Lower lobe of right lung (tissue), 2 donors: ENCODE measurements around the gene CSF1R. TPM values are rescaled to one million over a fixed set of nuclear protein-coding genes. Genes with fewer than 3 reads are reported as not detected.

Experiments
- ATAC-seq, 2 donors: fragments of 200-7000 bp; cut with Tn5 transposase; one replicate each; pipeline ENCODE4 v1.9.1; 2020 to 2022; ENCODE audit warnings: mild to moderate bottlenecking in 2 of 2, moderate library complexity in 2 of 2
- DNase-seq: peaks from one replicate; pipeline ENCODE4 v3.0.0-alpha.2; 2020
- H3K27ac ChIP-seq: fragments of 200-600 bp; one replicate; pipeline ENCODE4 v1.8.0; 2022
- H3K27me3 ChIP-seq: fragments of 200-600 bp; one replicate; pipeline ENCODE4 v1.8.0; 2022; ENCODE audit warnings: low read depth
- H3K36me3 ChIP-seq: fragments of 200-600 bp; one replicate; pipeline ENCODE4 v1.8.0; 2022; ENCODE audit warnings: mild to moderate bottlenecking
- H3K4me1 ChIP-seq: fragments of 200-600 bp; one replicate; pipeline ENCODE4 v1.8.0; 2022
- H3K4me3 ChIP-seq: fragments of 200-600 bp; one replicate; pipeline ENCODE4 v1.8.0; 2022; ENCODE audit warnings: mild to moderate bottlenecking
- H3K9me3 ChIP-seq: fragments of 200-600 bp; one replicate; pipeline ENCODE4 v1.8.0; 2022
- intact Hi-C: fragments of 100-400 bp; cut with DNase I; formaldehyde crosslinking; loops from one replicate; pipeline ENCODE4 v1.11.0; 2022
- total RNA-seq: library from RNA; stranded (reverse); fragmentation: NEBNext Ultra II Directional; extraction: Animal tissue kit (Norgen Biotek cat#: 25700); gene quantifications from one replicate; pipeline ENCODE4 v1.2.1, GENCODE V29; 2021
- TF ChIP-seq, protein P1 (sequence below): fragments of 200-600 bp; IDR thresholded peaks from one replicate; pipeline ENCODE4 v1.8.0; 2022; ENCODE audit warnings: antibody characterized with exemption, mild to moderate bottlenecking
- donor health status: DM: no; HTN: yes; CAD: no; lungs with severe emphysema.

Gene CSF1R
- total RNA-seq, 1 donor from 2014 or later: 78.2 TPM

DNA sequence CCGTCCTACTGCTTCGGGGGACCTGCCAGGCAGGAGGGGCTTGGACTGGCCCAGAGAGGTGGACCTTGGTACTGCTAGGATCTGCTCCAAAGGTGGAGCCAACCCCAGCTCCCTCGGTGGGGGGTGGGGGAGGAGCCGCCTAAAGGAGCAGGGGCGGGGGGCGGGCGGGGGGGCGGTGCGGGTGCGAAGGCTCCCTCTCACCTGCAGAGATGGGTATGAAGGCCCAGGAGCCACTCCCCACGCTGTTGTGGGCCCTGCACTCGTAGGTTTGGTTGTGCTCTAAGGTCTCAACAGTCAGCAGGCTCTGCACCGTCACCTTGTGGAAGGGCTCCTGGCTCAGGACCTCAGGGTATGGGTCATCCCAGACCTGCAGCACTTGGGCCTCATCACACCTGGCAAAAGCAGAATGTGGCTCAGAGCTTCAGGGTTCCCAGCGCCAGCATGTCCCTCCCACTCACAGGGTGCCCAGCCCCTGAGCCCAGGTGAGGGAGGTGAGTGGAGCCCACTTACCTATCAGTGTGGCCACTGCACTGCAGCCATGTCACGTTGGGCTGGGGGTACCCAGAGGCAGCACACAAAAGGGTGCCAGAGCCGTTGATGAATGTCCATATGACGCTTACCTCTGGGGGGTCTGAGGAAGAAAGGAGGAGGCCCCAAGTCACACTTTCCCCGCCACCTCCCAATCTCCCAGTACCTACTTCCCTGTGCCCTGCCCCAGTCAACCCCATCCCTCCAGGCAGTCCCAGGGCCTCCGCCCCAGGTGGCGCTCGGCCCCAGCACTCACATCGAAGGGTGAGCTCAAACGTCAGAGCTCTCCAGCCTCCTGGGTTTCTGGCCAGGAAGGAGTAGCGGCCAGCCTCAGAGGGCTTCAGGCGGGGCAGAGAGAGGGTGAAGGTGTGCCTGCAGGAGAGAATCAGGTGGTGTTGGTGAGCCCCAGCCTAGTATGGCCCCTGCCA, 16.4 kb downstream of the CSF1R start:
- no peak overlapping the region for H3K27ac ChIP-seq
- H3K9me3 ChIP-seq: no peaks in the 10 kb centered on the region
- H3K36me3 ChIP-seq: peaks cover 6% of the 10 kb centered on the region
- TF ChIP-seq, protein P1, sequence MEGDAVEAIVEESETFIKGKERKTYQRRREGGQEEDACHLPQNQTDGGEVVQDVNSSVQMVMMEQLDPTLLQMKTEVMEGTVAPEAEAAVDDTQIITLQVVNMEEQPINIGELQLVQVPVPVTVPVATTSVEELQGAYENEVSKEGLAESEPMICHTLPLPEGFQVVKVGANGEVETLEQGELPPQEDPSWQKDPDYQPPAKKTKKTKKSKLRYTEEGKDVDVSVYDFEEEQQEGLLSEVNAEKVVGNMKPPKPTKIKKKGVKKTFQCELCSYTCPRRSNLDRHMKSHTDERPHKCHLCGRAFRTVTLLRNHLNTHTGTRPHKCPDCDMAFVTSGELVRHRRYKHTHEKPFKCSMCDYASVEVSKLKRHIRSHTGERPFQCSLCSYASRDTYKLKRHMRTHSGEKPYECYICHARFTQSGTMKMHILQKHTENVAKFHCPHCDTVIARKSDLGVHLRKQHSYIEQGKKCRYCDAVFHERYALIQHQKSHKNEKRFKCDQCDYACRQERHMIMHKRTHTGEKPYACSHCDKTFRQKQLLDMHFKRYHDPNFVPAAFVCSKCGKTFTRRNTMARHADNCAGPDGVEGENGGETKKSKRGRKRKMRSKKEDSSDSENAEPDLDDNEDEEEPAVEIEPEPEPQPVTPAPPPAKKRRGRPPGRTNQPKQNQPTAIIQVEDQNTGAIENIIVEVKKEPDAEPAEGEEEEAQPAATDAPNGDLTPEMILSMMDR: no peak
- no peak for ATAC-seq
- peaks cover 16% of the 10 kb centered on the region for H3K4me1 ChIP-seq
- intact Hi-C loops: no loop called here
- no peak for DNase-seq
- H3K4me3 ChIP-seq: no peak overlapping the region
- H3K27me3 ChIP-seq: no peaks in the 10 kb centered on the region

DNA sequence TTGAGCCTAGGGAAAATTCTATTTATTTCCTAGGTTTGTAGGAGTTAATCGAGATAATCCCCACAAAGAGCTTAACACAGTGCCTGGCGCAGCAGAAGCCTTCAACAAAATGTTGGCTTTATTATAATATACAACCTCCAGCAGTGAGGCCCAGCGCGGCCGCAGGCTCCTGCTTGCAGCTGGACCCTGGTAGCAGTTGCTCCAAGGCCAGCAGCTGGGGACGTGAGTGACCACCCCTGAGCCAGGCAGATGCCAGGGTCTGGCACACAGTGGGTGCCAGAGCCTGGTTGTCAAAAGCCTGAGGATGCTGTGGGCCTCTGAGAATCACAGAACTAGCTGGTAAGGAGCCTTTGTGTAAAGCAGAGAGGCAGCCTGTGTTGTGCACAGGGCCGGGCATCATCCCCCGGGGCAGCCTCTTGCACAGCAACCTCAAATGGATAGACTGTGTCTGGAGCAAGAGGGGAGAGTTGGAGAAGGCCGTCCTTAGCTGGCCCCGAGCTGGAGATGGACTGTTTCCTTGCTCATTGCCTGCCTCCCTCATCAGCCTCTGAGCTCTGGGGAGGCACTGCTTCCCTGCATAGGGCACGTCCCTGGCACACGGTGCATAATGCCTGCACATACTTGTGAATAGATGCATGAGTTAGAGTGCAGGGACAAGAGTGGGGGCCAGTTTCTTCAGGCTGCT, 17.3 kb downstream of the CSF1R start:
- Histone ChIP-seq H3K27me3 (no peaks in the 10 kb centered on the region), H3K27ac (no peak overlapping the region), H3K4me1 (peaks cover 16% of the 10 kb centered on the region), H3K9me3 (no peaks in the 10 kb centered on the region), H3K4me3 (no peak overlapping the region), H3K36me3 (peaks cover 6% of the 10 kb centered on the region)
- ATAC-seq (no peak), DNase-seq (no peak)
- intact Hi-C loops: no loop called here
- TF ChIP-seq, protein P1: no peak

DNA sequence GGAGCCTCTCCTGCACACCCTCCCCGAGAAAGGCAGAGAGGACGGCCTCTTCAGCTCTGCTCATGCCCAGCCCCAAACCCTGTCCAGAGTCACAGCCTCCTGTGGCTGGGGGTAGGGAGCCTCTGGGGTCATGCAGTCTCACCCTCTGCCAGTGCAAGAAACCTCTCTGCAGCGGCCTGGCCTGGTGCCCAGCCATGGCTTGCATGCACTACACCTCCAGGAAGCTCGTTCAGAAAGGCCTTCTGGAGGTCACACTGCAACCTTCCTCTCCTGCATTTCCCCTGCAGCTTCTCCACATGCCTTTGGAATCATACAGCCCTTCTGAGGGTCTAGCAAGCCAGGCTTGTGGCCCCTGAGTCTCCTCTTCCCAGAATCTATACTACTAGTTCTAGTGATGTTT, 17.9 kb downstream of the CSF1R start:
- DNase-seq (no peak), ATAC-seq (no peak)
- no peak overlapping the region for H3K27ac ChIP-seq
- H3K4me3 ChIP-seq: no peak overlapping the region
- H3K27me3 ChIP-seq: no peaks in the 10 kb centered on the region
- intact Hi-C loops: no loop called here
- no peaks in the 10 kb centered on the region for H3K9me3 ChIP-seq
- peaks cover 16% of the 10 kb centered on the region for H3K4me1 ChIP-seq
- TF ChIP-seq, protein P1: no peak
- peaks cover 6% of the 10 kb centered on the region for H3K36me3 ChIP-seq

DNA sequence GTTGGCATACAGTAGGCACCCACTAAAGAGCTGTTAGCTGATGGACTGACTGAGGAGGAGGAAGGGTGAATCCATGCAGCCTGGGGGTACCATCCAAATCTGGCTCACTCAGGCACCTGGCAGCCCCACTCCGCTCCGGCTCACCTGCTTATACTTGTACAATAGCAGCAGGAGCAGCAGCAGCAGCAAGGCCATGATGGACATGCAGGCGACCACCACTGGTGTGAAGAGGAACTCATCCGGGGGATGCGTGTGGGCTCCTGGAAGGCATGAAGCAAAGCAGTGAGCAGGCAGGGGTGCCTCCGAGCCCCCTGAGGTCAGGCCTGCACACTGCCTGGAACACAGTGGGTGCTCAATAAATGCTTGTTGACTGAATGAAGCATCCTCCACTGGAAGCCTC, 18.3 kb downstream of the CSF1R start:
- TF ChIP-seq, protein P1: no peak
- Histone ChIP-seq H3K4me3 (no peak overlapping the region), H3K36me3 (peaks cover 6% of the 10 kb centered on the region), H3K9me3 (no peaks in the 10 kb centered on the region), H3K27ac (no peak overlapping the region), H3K27me3 (no peaks in the 10 kb centered on the region), H3K4me1 (peaks cover 16% of the 10 kb centered on the region)
- ATAC-seq: no peak
- intact Hi-C loops: no loop called here
- DNase-seq: no peak

DNA sequence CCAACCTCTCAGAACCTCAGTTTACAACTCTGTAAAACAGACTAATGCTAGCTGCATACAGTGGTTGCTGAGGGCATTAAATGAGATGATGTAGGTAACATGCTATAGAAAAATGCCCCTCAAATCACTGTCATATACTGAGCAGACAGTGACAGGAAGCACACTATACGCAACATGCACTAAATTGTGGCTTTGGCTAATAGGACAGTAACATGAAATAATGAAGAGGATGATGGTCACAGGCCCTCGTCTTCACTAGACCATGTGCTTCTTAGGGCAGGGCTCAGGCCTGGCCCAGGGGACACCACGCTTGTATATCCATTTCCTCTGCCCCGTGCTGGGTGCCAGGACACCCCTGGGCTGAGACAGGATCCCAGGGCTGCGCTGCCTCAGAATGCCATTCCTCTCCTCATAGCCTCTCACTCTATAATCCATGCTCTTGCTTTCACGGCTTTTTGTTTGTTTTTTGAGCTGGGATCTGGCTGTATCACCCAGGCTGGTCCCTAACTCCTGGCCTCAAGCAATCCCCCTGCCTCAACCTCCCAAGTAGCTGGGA, 18.9 kb downstream of the CSF1R start:
- Histone ChIP-seq H3K4me3 (no peak overlapping the region), H3K27ac (no peak overlapping the region), H3K9me3 (no peaks in the 10 kb centered on the region), H3K4me1 (peaks cover 16% of the 10 kb centered on the region), H3K27me3 (no peaks in the 10 kb centered on the region), H3K36me3 (peaks cover 6% of the 10 kb centered on the region)
- ATAC-seq: no peak
- TF ChIP-seq, protein P1: no peak
- intact Hi-C loops: no loop called here
- DNase-seq: no peak
